Endothelial cell of umbilical vein (primary cell): ENCODE data around the gene CFAP141. TPM values are rescaled to one million over a fixed set of nuclear protein-coding genes. Genes with fewer than 3 reads are reported as not detected.

Source experiments
- BruUV-seq: library from RNA; stranded (reverse); fragments of 400-500 nt; replicated peaks from 2 replicates; lab custom pipeline; 2021; lab: Mats Ljungman, UMichigan
- CTCF ChIA-PET: fragments of 300-600, 350-600 bp; sonication (Branson Sonifier 250); formaldehyde crosslinking; loops from one replicate; lab custom pipeline; 2021; ENCODE audit warnings: antibody characterized with exemption, inconsistent platforms; lab: Charles Lee
- POLR2A ChIA-PET: fragments of 300-600, 350-600 bp; sonication (Branson Sonifier 250); formaldehyde crosslinking; loops from one replicate; lab custom pipeline; 2021; ENCODE audit warnings: antibody characterized with exemption, inconsistent platforms; lab: Charles Lee
- DNase-seq: peaks from one replicate; pipeline ENCODE4 v3.0.0-alpha.2; 2011; ENCODE audit warnings: low read depth, low spot score
- FAIRE-seq: peaks from 2 replicates; lab custom pipeline; 2011; peaks lifted over from hg19 to GRCh38; lab: Jason Lieb, UNC
- H2AFZ ChIP-seq: 2 replicates; pipeline ENCODE4 v1.6.0; 2012; ENCODE audit warnings: low read depth, low read length, control low read depth, inconsistent platforms
- H3K27ac ChIP-seq: 2 replicates; pipeline ENCODE4 v1.5.1; 2011; ENCODE audit warnings: low read depth, mild to moderate bottlenecking, control low read depth, low read length, moderate library complexity; ENCODE audit not compliant: insufficient read depth
- H3K27me3 ChIP-seq, 2 experiments: 2 replicates each; pipeline versions ENCODE4 v1.6.0 to v1.6.1; 2011; ENCODE audit warnings: low read length in 2 of 2, mixed read lengths in 1 of 2; ENCODE audit not compliant: control insufficient read depth in 2 of 2, insufficient read depth in 2 of 2
- H3K36me3 ChIP-seq, 2 experiments: 2 replicates in 1 of 2; 3 replicates in 1 of 2; pipeline ENCODE4 v1.5.1; 2011; ENCODE audit warnings: low read length in 2 of 2, mild to moderate bottlenecking in 1 of 2, moderate library complexity in 1 of 2; ENCODE audit not compliant: control insufficient read depth in 2 of 2, insufficient read depth in 2 of 2; ENCODE audit errors: extremely low read depth in 1 of 2
- H3K4me1 ChIP-seq: 3 replicates; pipeline ENCODE4 v1.5.1; 2011; ENCODE audit warnings: mild to moderate bottlenecking, low read length; ENCODE audit not compliant: control insufficient read depth, insufficient read depth; ENCODE audit errors: extremely low read depth
- H3K4me2 ChIP-seq: 2 replicates; pipeline ENCODE4 v1.6.1; 2011; ENCODE audit warnings: low read length, control low read depth, mixed read lengths; ENCODE audit not compliant: insufficient read depth
- H3K4me3 ChIP-seq, 3 experiments: fragments of 200-600 bp in 1 of 3; sonication (generic), shearing (Covaris generic) in 1 of 3; replicated peaks in 1 of 3; 2 replicates each; pipeline ENCODE4 v1.5.1; 2011 to 2016; ENCODE audit warnings: control low read depth in 3 of 3, low read length in 3 of 3, mild to moderate bottlenecking in 2 of 3, inconsistent platforms in 1 of 3, low read depth in 1 of 3, moderate library complexity in 1 of 3; ENCODE audit not compliant: insufficient read depth in 1 of 3
- H3K79me2 ChIP-seq: 2 replicates; pipeline ENCODE4 v1.6.0; 2012; ENCODE audit warnings: low read length, inconsistent platforms; ENCODE audit not compliant: control insufficient read depth, insufficient read depth
- H3K9ac ChIP-seq: replicated peaks from 2 replicates; pipeline ENCODE3; 2011; ENCODE audit warnings: low read length, control low read depth; ENCODE audit not compliant: insufficient read depth; ENCODE audit errors: extremely low read depth
- H3K9me1 ChIP-seq: replicated peaks from 3 replicates; pipeline ENCODE4 v1.6.0; 2011; ENCODE audit warnings: mild to moderate bottlenecking, low read length; ENCODE audit not compliant: control insufficient read depth, insufficient read depth; ENCODE audit errors: extremely low read depth
- H3K9me3 ChIP-seq: replicated peaks from 2 replicates; pipeline ENCODE4 v1.5.1; 2012; ENCODE audit warnings: low read length, inconsistent platforms; ENCODE audit not compliant: control insufficient read depth, insufficient read depth
- H4K20me1 ChIP-seq: replicated peaks from 2 replicates; pipeline ENCODE3; 2011; ENCODE audit warnings: mild to moderate bottlenecking, low read length; ENCODE audit not compliant: control insufficient read depth, insufficient read depth; ENCODE audit errors: extremely low read depth
- CTCF ChIP-seq, 2 donors: IDR thresholded peaks; 1 replicate in 1 of 2; 2 replicates in 1 of 2; pipeline ENCODE4 v1.5.1; 2011; ENCODE audit warnings: low read length in 2 of 2, mild to moderate bottlenecking in 2 of 2, moderate library complexity in 2 of 2, control low read depth in 1 of 2, inconsistent platforms in 1 of 2, low read depth in 1 of 2; ENCODE audit not compliant: insufficient read depth in 1 of 2; ENCODE audit errors: extremely low read depth in 1 of 2
- EZH2 ChIP-seq: IDR thresholded peaks from 2 replicates; pipeline ENCODE4 v1.6.1; 2012; ENCODE audit warnings: borderline replicate concordance, low read depth, mild to moderate bottlenecking, moderate library complexity, low read length, inconsistent platforms; ENCODE audit not compliant: severe bottlenecking
- GATA2 ChIP-seq: IDR thresholded peaks from 2 replicates; pipeline ENCODE4 v1.7.0; 2011; ENCODE audit warnings: low read depth, mild to moderate bottlenecking, moderate library complexity, mixed read lengths, low read length; ENCODE audit not compliant: insufficient read length, insufficient read depth
- MAX ChIP-seq: IDR thresholded peaks from 2 replicates; pipeline ENCODE4 v1.6.1; 2011; ENCODE audit not compliant: insufficient read depth, insufficient read length
- MYC ChIP-seq: IDR thresholded peaks from one replicate; pipeline ENCODE4 v1.6.1; 2011; ENCODE audit warnings: mild to moderate bottlenecking, low read depth, low read length
- POLR2A ChIP-seq: IDR thresholded peaks from 2 replicates; pipeline ENCODE4 v1.6.1; 2012; ENCODE audit warnings: low read depth, mild to moderate bottlenecking, control low read depth, low read length
- POLR2AphosphoS5 ChIP-seq: IDR thresholded peaks from 2 replicates; pipeline ENCODE4 v1.6.1; 2012; ENCODE audit warnings: low read depth, mild to moderate bottlenecking, control low read depth, low read length, moderate library complexity; ENCODE audit not compliant: insufficient read depth
- dilution Hi-C: fragments of 300-500 bp; cut with MboI; formaldehyde crosslinking; loops from one replicate; pipeline ENCODE4 v1.15.0; 2019; ENCODE audit warnings: low sequenced_read_pairs; ENCODE audit not compliant: extremely low pct_ligation_motif_present
- intact Hi-C: fragments of 100-400 bp; cut with micrococcal nuclease; formaldehyde crosslinking; loops from one replicate; pipeline ENCODE4 v1.10.0; 2022
- polyA plus RNA-seq, 4 experiments: library from polyadenylated mRNA; depleted of rRNA in 3 of 4; stranded (reverse) in 3 of 4; unstranded in 1 of 4; fragments of >200 nt; gene quantifications; 2 replicates each; pipeline versions ENCODE4 v1.2.1 to v1.2.3, GENCODE V29; 2011 to 2012; ENCODE audit warnings: missing spikeins in 1 of 4
- total RNA-seq: library from RNA; stranded (reverse); gene quantifications from 2 replicates; pipeline ENCODE4 v1.2.3, GENCODE V29; 2021

Gene CFAP141
- total and polyA plus RNA-seq, 2 donors (not counting 3 experiments of a cell fraction or from before 2014, with no cell fraction given): not detected

- peaks cover 90% of the 10 kb centered on the region for H3K79me2 ChIP-seq
- CTCF ChIA-PET: interaction anchor here (1.8 to 2.4 kb wide), 2 partner anchors 17 to 22 kb away, joined by 5 to 7 read pairs; no protein-coding TSS in a partner anchor
- DNase-seq (peak; percentile 61), FAIRE-seq (no peak)
- H3K9me1 ChIP-seq: no peaks in the 10 kb centered on the region
- no peak overlapping the region for H2AFZ ChIP-seq
- intact Hi-C loops (loop anchor here (2.0 kb wide), 1 partner anchor 51 kb away; the partner anchor contains the start of gene HAX1), dilution Hi-C loops (no loop called here)
- peak overlapping the region; percentile 75 for H3K27ac ChIP-seq
- TF ChIP-seq MYC: no peak
- TF ChIP-seq POLR2A: peak; percentile 46
- H3K9ac ChIP-seq: peak overlapping the region; percentile 90
- H3K36me3 ChIP-seq: peaks cover 10 to 14% of the 10 kb centered on the region in 2 experiments
- no peaks in the 10 kb centered on the region for H3K9me3 ChIP-seq
- no peaks in the 10 kb centered on the region for H3K27me3 ChIP-seq
- H3K4me1 ChIP-seq: peaks cover 25% of the 10 kb centered on the region
- POLR2A ChIA-PET: no interaction called here
- no peaks in the 10 kb centered on the region for H4K20me1 ChIP-seq
- H3K4me2 ChIP-seq: peak overlapping the region; percentile 62
- H3K4me3 ChIP-seq: peak overlapping the region; percentile 65 to 90 (median 87)
- no TSS peak for BruUV-seq
Measured at GRCh38 chr1:154221278-154222001, 15.3 kb upstream of the CFAP141 start.

- Histone ChIP-seq H3K79me2 (peaks cover 88% of the 10 kb centered on the region), H3K4me2 (no peak overlapping the region), H3K27ac (peak overlapping the region; percentile 75), H2AFZ (no peak overlapping the region), H4K20me1 (no peaks in the 10 kb centered on the region), H3K36me3 (peaks cover 10% of the 10 kb centered on the region in 2 experiments), H3K9me3 (no peaks in the 10 kb centered on the region), H3K4me3 (peak overlapping the region; percentile 65 to 90 (median 87)), H3K9ac (peak overlapping the region; percentile 90), H3K4me1 (peaks cover 25% of the 10 kb centered on the region), H3K27me3 (no peaks in the 10 kb centered on the region), H3K9me1 (no peaks in the 10 kb centered on the region)
- BruUV-seq: no TSS peak
- no peak for DNase-seq
- CTCF ChIA-PET: interaction anchor here (1.0 to 2.4 kb wide), 4 partner anchors 21 to 114 kb away, joined by 5 to 25 read pairs (median 7); no protein-coding TSS in a partner anchor
- TF ChIP-seq MAX (no peak), GATA2 (no peak), CTCF (IDR thresholded peaks at IDR 0.05; ENCODE audit: extremely low read depth in 1 of 2, insufficient read depth in 1 of 2, low read depth in 1 of 2, low read length in 2 of 2) (no peak), POLR2AphosphoS5 (no peak), MYC (no peak), EZH2 (no peak)
- intact Hi-C loops: loop anchor here (1.0 to 2.0 kb wide), 6 partner anchors 31 to 337 kb away; partner anchors contain the start of genes HAX1 and UBE2Q1
- FAIRE-seq: no peak
- POLR2A ChIA-PET: interaction anchor here (1.0 to 1.3 kb wide), 3 partner anchors 22 to 230 kb away, joined by 3 to 6 read pairs (median 3); partner anchors contain the start of gene RPS27
- dilution Hi-C loops: no loop called here
Measured at GRCh38 chr1:154220970-154221277, 14.8 kb upstream of the CFAP141 start.
